Stimulated activated CD8-positive, alpha-beta memory T cell treated with anti-CD3 and anti-CD28 coated beads, Interleukin-4, amount 100 ng/mL, for 4 hours (primary cell): Measurements from ENCODE around the gene PIGN.

Source experiments
- DNase-seq, 2 donors: peaks; one replicate each; pipeline ENCODE4 v3.0.0-alpha.2; 2020; ENCODE audit warnings: low read depth in 2 of 2, low spot score in 1 of 2

The PIGN gene, protein sequence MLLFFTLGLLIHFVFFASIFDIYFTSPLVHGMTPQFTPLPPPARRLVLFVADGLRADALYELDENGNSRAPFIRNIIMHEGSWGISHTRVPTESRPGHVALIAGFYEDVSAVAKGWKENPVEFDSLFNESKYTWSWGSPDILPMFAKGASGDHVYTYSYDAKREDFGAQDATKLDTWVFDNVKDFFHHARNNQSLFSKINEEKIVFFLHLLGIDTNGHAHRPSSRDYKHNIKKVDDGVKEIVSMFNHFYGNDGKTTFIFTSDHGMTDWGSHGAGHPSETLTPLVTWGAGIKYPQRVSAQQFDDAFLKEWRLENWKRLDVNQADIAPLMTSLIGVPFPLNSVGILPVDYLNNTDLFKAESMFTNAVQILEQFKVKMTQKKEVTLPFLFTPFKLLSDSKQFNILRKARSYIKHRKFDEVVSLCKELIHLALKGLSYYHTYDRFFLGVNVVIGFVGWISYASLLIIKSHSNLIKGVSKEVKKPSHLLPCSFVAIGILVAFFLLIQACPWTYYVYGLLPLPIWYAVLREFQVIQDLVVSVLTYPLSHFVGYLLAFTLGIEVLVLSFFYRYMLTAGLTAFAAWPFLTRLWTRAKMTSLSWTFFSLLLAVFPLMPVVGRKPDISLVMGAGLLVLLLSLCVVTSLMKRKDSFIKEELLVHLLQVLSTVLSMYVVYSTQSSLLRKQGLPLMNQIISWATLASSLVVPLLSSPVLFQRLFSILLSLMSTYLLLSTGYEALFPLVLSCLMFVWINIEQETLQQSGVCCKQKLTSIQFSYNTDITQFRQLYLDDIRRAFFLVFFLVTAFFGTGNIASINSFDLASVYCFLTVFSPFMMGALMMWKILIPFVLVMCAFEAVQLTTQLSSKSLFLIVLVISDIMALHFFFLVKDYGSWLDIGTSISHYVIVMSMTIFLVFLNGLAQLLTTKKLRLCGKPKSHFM

DNA sequence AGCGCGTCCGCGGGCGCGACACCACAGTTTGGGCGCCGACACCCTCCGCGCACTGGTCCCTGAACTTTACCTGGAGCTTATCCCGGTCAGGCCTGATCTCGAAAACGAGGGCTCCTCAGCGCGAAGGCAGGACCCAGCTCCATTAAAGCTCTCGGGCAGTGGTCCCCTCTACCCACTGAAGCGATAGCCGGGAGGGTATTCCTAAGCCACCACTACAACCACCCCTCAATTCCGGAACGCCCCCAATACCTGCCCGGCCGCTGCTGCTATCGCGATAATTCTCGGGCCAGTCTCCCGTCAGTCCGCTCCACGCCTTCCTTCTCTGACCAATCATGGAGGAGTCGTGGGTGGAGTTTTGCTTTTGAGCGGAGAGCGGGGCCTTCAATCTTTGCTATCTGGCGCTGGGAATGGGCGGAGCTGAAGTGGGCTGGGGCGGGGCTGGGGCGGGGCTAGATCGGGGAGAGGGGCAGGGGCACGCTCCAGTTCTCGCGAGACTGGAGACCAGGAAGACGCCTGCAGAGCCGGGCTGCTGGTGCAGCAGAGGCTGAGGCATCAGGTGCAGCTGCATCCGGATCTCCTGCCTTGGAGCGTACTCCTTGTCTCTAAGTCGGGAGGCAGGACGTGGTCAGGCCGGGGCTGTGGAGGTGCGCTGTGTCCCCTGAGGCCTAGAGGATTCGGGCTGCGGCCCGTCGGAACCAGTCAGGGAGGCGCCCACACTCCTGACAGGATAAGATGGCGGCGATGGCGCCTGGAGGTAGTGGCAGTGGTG, at the start of gene PIGN, which contains the start of gene RELCH:
Gene PIGN (minus strand): TSS at position 283 of the 769 bp plus-strand sequence. CDS start 25,703 bp downstream, outside the sequence.
Gene RELCH (plus strand): TSS at position 482 of the 769 bp plus-strand sequence. CDS start 251 bp downstream, at position 733.
- peak; percentile 83 to 90 for DNase-seq

DNA sequence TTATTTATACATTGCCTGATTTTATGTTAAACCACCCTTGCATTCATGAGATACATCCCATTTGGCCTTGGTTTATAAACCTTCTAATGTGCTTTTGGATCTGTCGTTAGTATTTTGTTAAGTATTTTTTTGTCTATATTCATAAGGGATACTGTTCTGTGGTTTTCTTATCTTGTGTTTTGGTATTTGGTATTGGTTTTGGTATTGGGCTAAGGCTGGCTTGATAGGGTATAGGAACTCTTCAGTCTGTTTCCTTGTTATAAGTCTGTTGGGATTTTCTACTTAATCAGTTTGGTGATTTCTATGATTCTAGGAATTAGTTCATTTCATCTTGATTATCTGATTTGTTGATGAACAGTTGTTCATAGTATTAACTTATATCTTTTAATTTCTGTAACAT, 49.4 kb upstream of the PIGN start:
- no peak for DNase-seq

DNA sequence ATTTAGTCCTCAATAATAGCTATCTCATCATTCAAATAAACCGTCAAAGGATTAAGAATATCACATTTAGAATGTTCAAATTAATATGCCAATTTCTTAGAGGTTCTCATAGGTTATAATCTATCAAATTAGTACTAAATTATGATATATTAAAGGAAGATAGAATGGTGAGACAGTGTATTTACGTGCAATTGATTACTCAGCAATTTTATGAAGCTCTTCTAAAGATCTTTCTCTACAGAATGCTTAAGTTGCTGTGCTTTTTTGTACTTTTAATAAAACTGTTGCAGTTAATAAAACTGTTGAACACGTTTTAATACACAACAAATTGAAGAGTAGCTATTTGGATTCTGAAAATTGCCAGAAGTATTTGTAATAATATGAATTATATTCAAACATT, 39.2 kb upstream of the PIGN start:
- DNase-seq = no peak

DNA sequence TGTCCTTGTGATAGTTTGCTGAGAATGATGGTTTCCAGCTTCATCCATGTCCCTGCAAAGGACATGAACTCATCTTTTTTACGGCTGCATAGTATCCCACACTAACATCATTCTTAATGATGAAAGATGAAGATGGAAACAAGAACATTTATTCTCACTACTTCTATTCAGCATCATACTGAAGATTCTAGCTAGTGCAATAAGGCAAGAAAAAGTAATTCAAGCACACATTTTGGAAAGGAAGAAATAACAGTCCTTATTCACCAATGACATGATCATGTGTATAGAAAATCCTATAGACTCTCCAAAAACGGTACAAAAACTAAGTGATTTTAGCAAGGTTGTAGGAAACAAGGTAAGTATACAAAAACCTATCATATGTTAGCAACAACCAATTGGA, 37.4 kb upstream of the PIGN start:
- no peak for DNase-seq

DNA sequence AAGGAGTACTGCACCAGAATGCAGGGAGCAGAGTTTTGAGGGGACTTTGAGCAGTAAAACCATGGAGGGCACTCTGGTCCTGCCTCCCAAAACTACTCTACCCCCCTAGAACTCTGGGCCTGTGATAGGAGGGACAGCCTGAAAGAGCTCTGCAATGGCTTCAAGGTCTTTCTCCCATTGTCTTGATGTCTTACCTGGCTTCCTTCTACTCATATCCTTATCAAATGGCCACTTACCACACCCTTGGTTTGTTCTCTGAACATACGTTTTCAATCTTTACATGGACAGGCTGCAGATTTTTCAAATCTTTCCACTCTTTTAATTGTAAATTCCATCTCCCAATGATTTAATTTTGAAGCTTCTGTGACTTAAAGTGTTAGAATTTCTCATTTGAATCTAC, 27.9 kb upstream of the PIGN start:
- no peak for DNase-seq

DNA sequence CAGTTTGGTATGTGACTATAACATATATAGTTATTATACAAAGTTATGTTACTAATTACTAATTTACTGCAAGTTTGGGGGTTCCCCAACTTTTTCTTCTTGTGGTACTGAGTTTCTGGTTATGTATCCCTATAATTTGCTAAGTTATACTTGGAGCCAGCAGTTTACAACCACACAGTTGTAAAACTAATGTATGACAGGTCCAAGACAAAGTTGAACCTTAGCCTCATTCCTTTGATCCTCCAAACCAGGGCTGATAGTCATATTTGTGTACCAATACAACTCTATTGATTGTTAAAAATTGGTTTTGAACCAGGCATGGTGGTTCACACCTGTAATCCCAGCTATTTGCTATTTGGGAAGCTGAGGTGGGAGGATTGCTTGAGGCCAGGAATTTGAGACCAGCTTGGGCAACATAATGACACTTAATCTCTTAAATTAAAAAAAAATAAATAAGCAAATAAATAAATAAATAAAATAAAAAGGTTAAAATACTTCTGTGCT, 24.5 kb upstream of the PIGN start:
- no peak for DNase-seq

DNA sequence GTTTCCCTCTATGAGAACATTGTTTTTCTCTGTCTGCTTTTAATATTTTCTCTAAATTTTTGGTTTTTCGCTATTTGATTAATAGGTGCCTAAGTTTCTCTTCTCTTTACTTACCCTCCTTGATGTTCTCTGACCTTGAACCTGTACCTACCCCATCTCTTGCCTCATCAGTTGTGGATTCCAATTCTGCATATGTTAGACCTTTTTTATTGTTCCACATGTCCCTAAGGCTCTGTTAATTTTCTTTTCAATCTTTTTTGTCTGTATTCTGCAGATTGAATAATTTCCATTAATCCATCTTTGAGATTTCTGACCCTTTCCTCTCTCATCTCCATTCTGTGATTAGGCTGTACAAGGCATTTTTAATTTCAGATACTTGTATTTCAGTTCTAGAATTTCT, 23.3 kb upstream of the PIGN start:
- DNase-seq = no peak

DNA sequence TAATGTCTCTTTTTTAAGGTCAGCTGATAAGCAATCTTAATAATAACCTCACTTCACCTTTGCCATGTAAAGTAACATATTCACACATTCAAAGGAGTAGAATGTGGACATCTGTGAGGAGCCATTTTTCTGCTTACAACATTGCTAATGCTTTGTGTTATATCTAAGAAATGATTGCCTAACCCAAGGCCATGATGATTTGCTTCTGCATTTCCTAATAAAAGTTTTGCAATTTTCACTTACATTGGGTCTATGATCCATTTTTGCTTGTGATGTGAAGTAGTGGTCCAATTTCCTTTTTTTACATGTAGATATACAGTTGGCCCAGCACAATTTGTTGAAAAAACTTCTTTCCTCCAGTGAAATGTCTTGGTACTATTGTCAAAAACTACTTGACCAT, 22.2 kb upstream of the PIGN start:
- no peak for DNase-seq

DNA sequence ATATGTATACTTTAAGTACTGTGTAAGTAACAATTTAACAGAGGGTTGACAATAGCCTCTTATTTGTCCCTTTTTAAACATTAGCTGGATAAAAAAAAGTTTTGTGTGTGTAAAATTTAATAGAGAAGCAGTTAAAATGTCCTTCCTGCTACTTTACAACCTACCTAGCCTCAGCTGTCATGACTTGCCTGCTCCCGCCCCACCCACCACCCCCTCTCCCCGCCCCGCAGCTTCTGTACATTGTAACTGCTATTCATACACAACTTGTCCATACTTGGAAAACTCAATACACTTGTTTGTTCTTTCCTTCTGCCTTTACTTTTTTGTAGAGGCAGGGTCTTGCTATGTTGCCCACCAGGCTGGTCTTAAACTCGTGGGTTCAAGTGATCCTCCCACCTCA, 19.7 kb upstream of the PIGN start:
- DNase-seq = no peak

DNA sequence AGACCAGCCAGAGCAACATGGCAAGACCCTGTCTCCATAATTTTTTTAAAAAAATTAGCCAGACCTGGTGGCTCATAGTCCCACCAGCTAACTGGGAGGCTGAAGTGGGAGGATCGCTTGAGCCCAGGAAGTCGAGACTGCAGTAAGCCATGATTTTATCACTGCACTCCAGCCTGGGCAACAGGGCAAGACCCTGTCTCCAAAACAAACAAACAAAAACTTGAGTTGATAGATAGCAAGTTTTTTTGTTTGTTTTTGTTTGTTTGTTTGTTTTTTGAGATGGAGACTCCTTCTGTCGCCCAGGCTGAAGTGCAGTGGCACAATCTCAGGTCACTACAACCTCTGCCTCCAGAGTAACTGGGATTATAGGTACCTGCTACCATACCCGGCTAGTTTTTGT, 19.0 kb upstream of the PIGN start:
- no peak for DNase-seq

DNA sequence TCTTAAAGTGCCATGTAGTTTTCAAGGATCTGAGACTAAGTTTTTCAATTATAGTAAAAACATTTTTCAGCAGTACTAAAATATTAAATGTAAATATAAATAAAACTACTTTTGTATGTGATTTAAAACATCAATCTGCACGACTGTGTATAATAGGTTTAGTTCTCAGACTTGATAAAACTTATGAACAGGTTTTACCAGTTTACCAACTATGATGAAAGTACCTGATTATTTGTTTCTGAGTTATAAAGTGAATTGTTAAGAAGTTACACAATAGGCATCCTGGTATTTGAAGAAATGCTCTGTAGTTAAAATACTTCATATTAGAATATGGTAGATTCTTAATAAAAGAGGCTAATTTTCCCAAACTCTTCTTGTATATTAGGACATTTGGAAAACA, 15.0 kb upstream of the PIGN start:
- DNase-seq = no peak

DNA sequence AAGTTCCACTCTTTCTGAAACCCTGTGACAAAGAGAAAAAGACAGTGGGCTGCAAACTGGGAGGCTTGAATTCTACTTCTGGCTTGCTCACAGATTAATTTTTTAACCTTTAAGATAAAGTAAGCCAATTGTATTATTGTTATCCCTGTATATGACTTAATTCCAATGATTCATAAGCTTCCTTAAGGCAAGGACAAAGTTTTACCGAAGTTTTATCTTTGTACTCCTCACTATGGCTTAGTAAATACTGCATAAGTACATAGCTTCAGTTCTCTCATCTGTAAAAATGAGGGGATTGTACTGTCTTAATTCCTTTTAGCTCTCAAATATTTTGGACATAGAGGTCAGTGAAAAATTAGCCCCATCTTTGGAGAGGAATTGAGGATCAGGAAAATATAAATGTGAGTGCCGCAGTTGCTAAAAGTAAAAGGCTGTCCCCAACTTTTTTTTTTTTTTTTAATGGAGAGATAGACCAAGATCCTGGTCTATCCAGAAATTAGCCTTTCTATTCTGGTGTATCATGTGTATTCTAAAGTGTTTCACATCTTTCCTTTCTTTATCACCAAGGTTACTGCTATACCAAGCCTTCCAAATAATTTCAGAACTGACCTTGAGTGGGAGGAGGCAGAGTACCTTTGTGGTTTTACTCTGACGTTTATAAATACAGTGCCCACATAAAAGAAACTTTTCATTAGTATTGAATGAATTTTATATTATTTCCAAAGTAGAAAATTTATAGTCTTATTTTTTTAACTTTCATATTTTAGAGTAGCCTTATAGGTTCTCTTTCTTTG, 13.5 kb upstream of the PIGN start:
- DNase-seq = no peak

DNA sequence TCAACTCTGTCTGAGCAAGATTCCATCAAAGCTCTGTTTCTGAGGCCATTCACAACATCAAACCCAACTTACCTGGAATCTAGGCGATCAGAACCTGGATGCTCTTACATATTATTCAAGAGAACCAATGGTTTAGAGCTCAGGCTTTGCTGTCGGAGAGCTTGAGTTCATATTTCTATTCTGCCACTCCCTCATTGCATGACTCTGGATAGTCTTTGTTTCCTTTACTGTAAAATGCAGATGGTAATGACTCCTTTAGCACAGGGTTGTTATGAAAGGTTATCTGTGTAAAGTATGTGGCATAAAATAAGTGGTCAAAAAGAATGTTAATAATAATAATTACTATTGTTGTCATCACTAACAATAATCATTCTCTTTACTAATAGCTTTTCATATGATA, 12.8 kb upstream of the PIGN start:
- no peak for DNase-seq

DNA sequence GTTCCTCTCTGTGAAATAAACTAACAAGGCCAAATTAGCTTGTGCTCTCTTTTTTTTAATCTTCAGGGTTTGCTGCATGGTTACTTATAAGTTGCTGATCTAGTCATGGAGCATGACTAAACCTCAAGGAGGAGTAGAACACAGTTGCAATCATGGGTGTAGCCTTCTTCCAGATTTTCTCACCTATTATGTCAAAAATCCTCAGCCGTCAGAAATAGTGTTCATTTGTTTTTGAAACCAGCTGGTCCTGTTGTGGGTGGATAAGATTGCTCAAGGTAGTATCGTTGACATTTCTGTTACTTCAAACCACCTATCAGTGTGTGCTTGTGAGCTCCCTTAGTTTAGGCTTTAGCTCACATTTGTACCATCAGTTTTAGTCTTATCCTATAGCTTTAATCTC, 11.4 kb upstream of the PIGN start:
- no peak for DNase-seq

DNA sequence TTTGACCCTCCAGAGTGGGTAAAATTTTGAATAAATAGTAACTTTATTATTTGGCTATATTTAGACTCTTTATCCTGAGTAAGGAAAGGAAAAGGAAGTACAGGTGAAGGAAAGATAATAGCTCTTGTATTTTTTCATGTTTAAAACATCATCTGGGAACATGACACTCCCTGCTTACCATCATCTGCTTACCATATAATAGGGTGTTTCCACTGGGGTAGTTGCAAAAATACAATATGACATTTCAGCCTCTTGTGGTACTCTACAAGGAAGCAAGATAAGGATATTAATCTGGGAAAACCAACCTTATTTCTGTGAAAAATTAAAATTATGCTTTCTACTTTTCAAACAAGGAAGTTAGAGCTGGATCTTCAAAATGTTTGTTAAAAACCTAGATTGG, 10.1 kb upstream of the PIGN start:
- no peak for DNase-seq

DNA sequence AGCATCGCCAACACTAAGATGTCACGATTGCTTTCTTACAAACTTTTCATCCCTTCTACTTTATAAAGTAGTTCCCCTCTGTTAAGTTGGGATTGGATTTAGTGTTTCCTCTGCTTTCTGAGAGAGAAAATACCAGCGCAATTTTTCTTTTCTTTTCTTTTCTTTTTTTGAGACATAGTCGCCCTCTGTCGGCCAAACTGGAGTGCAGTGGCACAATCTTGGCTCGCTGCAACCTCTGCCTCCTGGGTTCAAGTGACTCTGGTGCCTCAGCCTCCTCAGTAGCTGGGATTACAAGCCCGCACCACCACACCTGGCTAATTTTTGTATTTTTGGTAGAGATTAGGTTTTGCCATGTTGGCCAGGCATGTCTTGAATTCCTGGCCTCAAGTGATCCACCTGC, 9.2 kb upstream of the PIGN start:
- DNase-seq = no peak

DNA sequence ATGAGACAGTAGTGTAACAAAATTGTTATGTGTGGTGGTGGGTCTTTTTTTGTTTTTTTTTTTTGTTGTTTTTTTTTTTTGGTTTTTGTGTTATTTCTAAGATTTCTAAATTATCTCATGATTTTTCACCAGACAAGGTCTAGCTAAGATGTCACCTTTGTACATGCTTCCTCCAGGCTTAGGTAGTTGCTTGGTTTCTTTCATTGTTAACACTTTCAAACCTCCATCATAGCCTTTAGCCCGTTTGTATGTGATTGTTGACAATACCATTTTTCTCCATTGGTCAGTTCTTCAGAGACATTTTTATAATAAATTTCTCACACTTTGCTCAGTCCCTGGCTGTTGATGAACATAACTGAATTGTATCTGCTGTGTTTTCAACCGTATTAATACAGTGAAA, 2.4 kb upstream of the PIGN start:
- DNase-seq = no peak

DNA sequence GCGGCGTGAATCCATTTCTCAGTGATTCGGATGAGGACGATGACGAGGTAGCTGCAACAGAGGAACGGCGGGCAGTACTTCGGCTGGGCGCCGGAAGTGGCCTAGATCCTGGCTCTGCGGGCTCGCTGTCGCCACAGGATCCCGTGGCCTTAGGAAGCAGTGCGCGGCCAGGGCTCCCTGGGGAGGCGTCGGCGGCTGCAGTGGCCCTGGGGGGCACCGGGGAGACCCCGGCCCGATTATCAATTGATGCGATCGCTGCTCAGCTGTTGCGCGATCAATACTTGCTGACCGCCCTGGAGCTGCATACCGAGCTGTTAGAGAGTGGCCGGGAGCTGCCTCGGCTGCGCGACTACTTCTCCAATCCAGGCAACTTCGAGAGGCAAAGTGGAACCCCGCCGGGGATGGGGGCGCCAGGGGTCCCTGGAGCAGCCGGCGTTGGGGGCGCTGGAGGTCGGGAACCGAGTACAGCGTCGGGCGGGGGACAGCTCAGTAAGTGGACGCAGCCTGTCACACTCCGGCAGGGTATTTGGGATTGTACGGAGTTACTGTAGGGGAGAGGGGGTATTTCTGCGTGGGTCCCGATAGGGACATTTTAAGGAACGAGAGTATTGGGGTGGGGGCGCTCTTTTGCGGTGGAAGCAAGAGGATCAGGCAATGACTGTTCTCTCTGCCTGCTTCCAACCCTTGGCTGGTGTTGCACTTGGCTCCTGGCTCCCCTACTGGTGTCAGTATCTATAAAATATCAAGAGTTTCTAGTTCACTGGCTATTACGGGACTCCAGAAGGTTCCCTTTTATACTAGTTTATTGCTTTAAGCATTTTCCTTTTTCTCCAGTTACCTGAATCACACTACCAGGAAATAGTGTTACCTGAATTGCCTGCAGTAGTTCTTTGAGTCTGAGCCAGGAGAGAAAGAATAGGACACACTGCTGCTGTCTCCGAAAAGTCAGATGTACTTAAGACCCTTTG, 971 bp upstream of the PIGN start:
- no peak for DNase-seq

DNA sequence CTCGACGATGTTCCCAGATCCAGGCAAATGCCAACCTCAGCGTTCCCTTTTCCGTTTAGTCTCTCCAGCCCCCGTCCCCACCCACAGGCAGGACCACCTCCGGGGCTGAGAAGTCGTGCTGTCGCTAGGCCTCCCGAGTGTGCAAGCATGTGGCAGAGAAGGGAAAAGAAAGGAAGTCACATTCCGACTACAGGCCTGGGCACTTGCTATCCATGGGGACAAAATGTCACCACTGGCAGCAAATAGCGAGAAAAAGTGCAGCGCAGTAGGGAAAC, 420 bp downstream of the PIGN start:
- DNase-seq = no peak
